Activated gamma-delta T cell (primary cell): Measurements from ENCODE around the gene SIK2.

ENCODE experiments used
- DNase-seq: peaks from one replicate; lab custom pipeline; 2025; lab: John Stamatoyannopoulos, UW

SIK2 gene

DNA sequence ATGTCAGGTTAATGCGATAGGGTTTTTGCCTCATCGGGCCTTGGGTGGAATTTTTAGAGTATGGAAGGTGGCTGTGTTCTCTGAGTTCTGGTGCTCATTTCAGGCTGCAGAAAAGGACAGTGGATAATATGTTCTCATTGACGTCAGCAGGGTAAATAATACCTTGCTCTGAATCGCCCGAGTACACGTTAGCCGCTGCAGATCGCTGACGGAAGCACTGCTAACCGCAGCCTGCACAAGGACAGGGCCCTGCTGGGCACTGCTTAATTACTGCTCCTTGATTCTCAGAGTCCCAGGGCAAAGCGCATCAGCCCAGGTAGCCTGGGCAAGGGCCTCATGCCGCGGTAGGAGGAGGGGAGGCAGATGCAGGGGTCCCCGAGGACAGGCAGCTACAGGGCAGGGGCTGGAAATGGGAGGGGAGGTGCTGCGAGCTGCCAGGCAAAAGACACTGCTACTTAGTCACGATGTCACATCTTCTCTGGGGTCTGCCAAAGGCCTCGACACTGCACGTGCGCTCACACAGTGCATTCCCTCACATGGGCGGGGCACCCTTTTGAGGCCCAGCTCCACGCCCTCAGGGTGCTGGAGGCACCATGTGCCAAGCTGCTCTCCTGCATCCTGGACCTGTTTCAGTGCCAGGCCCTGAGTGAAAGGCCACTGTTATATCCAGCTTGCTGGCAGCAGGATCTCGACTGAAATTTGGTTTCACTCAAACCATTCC is 128.8 kb downstream of the SIK2 start:
- DNase-seq, result no peak

DNA sequence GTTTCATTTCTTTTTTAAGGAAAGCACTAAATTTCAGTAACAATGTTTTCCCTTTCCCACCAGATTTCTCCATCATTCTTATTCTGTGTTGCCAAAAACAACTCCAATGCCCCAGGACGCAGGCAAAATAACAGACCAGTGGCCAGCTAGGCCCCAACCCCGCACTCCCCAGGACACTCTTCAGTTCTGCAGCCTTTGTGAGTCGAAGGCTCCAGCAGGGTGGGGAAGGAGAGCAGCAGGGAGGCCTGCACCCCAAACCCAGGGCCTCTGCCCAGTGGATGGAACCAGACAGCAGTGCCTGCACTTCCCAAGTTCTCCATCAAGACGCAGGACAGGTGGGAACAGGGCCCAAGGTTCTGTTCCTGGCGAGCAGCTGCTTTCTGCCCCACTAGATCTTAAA is 129.6 kb downstream of the SIK2 start:
- DNase-seq, result no peak

DNA sequence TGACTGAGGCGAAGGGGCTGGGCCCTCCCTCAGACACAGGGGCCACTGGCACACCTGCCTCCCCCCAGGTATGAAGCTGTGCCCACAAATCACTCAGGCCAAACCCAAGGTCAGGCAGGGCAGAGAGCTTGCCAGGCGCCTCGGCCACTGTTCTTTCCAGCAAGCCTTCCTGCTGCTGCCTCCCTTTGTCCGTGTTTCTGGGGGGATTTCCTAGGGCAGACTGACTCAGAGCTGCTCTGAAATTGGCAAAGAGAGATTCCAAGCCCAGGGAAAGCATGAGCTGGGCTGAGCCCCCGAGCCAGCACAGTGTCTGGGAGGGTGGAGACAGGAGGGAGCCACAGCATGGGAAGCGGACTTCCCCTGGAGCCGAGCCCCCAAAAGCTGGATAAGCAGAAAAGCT is 130.8 kb downstream of the SIK2 start:
- no peak for DNase-seq

DNA sequence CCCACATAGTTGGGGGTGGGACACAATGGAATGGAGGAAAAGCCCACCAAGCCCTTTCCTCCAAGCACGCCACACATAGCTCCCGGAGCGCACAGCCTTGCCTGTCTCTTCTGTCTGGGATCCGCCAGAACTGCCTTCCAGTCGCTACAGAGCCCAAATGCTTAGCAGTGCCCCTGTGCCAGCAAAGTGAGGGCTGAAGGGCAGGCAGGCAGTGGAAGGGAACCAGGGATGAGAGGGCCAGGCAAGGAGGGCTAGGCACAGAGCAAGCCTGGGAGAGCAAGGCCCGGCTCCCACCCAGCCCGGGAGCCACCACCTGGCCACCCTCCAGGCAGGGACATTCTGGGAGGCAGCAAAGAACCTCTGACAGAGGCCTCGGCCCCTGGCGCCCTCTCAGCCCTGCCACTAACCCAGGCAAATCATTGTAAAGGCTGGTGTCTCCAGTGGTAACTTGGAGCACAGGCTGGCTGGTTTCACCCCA is 131.4 kb downstream of the SIK2 start:
- no peak for DNase-seq

DNA sequence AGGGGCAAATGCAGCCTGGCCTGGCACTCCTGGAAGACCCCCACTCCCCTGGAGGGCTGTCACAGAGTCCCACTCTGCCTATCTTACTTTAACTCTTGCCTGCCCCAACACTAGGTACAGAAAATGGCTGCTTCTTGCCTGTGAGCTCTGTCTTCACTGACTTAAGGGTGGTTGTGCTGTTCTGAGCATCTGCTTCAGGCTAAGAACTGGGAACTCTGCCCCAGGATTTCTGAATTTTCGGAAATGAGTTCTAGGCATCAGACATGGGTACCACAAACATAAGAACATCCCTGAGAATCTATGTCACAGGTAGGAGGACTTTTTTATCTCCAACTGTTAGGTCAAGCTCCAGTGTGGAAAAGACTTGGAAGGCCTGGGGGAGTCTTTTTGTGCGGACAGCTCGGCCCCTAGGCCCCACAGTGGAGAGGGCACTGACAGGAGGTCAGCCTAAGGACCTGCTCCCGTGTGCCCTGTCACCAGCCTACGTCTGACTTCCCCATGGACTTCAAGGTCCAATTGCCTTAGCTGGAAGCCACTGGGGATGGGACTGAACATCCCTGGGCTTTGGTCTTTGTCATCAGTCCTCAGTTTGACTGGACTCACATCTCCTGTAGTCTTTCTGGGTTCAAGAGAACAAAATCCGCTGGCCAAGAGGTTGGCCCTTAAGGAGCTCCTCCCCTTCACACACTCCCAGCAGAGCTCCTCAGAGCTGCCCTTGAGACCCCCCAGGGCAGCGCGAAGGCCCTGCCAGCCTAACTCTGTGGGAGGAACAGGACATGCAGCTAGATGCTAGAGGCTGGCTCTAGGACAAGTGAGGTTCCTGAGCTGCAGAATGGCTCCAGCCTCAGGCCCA is 132.1 kb downstream of the SIK2 start:
- DNase-seq, result no peak

DNA sequence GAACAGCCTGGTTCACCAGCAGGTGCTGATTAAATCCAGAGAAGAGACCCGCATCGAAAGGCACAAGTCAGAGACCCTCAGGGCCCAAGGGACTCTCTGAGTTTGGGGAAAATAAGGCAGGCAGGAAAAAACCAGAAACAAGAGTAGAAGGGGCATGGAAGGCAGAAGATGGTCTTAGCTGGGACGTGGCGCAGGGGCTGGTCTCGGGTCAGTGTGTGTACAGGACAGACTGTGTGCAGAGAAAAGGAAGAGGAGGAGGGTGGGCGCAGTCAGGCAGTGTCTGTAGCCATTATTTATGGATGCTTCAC is 132.7 kb downstream of the SIK2 start:
- DNase-seq, result no peak

DNA sequence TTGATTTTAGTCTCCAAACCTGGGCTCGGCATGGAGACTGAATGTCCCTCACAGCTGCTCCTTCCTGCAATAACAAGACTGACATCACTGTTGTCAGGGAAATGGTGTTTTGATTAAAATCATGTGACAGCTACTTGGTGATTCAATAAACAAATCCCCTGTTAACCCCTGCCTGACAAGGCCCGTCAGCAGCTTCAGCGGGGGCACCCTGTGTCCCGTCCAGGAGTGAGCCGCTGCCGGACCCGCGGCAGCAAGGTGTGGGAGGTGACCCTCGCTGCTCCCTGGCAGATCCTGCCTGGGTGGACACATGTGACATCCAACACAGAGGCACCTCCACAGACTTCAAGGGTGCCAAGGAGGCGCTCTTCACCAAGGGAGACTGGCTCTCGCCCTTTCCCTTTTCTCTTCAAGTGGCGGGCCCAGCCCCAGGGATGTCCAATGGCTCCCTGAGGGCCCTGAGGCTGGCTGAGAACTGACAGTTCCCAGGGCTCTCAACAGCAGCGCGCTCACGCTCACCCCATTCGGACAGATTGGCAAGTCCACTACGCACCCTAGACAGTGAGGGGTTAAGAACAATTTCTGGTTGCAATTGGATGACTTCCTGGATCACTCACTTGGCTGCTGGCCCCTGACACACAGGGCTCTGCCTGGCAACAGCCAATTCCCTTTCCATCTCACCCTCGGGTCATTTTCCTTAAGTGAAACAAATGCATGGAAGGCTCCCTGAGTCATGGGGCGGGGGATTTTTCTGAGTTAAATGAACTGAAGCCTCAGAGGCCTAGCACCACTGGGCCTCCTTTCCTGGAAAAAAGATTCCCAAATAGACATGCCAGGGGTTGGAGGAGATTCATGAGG is 133.2 kb downstream of the SIK2 start:
- no peak for DNase-seq

DNA sequence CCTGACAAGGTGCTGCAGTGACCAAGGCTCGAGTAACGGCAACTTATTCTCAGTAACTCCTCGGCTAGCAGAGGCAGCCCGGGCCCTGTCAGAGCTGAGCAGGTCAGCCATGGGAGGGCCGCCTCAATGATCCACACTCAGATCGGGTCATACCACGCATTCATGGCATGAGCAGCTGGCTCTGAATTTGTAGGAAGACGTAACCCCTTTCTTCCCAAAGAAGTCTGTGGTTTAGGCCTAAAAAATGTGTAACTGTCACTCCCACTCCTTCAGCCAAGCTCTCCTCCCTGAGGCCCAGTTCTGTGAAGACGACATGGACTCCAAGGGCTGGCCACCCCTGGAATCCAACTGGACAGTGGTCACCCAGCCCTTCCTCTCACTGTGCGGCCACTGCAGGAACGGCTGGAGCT is 133.9 kb downstream of the SIK2 start:
- DNase-seq, result no peak

DNA sequence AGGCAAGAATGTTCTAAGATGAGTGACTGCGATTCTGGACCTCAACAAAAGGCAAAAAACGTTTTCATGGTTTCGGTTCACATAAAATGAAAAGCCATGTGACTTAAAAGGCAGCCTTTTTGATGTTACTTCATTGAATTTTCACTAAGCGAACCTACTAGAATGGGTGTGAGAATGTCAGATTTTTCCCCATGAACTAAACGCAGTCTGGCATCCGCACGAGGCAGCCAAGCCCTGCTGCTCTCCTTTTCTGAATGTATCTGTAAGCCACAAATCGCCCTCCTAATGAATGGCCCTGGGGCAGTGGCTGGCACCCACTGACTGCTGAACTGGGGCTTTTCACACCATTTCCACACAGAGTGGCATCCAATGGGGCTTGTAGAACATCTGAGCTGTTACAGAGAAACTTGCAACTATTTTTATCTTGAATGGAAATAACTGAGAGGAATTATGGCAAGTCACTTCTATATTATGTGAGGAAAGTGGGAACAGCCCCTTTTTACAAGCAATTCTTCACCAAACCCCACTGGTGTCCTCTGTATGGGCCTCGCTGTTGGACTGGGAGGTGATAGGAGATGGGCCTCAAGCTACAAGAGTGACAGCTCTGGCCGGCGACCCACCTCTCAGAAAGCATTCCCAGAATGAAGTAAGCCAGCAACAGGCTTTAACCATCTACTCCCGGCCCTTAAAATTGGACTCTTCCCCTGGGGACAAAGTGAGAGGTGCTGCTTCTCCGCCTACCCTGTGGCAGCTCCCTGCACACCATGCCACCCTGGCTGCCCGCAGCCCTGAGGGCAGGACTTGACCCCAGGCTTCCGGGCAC is 134.6 kb downstream of the SIK2 start:
- DNase-seq, result no peak

DNA sequence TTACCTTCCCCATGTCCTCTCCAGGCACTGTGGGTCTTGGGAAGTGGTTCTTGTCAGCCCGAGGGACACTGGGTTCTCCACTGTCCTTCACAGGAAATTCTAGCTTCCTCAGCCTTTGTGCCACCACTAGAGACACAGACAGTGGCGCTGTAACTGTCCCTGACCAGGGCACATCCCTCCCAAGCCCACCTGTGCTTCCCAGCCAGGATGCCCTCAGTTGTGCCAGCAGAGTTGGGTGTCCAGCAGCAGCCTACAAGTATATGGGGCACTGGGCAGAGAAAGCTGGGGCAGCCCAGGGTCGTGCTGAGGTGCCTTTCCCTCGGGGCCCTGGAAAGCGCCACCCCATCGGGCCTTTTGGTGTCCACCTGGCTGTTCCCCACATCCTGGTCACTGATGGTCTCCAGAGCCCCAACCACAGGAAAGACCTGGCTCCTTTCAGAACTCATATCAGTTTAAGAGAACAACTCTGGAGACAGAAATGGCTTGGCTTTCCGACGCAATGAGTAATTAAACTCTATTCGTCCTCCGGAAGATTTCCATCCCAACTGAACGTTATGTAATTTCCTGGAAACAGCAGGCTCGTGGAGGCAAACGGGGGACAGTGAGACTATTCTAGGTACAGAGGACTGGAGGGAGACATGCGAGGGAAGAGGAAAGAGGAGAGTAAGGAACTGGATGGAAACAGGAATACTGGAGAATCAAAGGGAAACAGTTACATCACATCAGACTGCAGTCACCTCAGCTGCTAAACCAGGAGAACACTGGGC is 135.4 kb downstream of the SIK2 start:
- no peak for DNase-seq

DNA sequence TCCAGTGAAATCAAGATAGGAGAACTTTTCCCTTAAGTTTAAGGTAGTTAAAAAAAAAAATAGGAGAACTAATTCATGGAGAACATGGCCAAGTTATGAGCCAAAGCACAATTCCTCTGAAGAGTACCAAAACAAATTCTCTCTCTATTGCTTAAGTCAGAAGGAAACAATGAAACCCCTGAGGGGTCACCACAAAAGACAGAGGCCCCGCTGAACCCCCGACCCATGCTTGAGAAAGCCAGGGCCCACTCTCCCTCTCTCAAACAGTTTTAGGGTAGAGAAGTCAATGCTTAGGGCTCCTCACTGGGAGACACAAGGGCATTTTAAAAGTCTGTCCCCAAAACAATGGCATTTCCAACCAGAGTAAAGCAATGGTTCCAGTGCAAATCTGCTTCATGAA is 137.1 kb downstream of the SIK2 start:
- no peak for DNase-seq

DNA sequence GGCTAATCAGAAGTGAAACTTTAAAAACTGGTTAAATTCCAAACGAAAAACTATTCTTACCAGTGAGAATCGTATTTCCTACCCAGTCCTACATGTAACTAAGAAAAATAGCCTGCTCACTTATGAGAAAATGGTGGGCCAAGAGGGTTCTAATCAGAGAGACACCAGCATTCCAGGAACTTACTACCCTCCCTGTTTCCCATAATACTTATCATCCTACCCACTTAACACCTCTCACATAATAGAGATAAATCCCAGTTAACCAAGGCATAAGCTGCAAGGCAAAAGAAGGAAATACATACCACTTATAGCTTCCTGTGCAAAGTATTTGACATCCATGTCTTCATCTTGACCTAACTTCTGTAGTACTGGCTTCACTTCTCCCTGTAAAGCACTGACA is 139.5 kb downstream of the SIK2 start:
- no peak for DNase-seq

DNA sequence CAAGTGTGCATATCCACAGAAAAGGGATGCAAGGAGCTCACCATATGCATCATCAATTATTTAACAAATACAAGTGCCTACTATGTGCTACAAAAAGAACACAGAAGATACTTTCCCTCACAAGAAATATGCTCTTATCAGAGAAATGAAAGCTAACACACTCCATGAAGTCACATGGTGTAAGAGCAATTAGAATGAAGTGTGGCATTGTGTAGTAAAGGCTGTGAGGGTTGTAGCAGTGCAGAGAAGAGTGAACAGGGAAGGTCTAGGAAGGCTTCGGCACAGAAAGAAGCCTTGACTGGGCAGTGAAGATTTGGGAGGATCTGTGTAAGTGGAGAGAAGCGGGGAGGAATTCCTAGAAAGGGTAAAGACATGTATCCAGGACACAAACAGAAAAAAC is 141.5 kb downstream of the SIK2 start:
- no peak for DNase-seq

DNA sequence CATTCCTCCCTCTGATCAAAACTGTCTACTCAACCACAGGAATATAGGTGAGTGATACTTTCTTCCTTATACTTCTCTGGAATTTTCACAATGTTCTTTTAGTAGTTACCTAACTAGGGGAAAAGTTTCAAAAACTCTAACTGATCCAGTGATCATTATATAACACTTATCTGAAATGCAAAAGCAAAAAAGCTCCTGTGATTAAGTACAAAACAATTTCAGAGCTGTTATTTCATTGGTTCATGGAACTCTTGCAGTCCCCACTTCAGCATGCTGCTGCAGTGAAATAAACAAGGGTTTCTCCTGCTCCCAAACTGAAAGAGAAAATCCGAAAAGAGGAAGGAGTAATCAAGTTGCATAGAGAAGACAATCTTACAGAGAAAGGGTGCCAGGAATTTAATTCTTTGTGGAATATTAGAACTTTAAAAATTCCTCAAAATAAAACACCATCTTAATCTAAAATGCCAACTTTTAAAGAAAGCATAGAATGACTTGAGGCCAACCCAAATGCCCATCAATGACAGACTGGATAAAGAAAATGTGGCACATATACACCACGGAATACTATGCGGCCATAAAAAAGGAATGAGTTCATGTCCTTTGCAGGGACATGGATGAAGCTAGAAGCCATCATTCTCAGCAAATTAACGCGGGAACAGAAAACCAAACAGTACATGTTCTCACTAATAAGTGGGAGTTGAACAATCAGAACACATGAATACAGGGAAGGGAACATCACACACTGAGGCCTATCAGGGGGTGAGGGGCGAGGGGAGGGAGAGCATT is 143.7 kb downstream of the SIK2 start:
- DNase-seq, result no peak

DNA sequence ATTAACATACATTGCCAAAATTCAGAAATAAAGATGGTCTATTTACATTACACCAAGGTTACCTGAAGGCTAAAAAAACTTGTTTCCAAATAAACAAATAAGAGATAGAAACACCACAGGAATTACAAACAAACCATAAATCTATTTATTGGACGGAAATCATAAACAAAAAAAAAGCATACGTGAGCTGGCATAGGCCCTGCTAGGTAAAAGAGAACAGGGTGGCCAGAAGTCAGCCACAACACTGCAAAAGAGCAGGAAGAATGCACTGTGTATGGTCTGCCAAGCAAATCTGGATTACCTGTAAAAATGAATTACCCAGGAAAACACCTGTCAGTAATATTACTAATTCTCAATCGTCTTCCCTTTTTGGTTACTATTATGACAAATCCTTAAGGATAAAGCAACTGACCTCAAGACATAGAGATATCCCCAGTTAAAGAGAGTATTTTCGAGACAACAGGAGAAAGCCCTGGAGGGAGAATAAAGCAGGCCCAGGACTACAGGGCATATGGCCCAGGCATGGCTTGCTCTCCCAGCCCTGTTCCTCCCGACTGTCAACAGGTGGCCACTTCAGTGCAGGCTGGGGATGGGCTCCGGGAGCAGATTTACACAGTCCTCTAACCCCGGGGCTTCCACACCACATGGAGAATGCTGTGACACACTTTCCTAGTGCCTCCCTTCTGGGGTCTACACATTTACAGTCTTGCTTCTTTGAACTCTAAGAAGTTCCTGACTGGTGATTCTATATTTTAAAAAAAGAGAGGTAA is 146.0 kb downstream of the SIK2 start:
- no peak for DNase-seq

DNA sequence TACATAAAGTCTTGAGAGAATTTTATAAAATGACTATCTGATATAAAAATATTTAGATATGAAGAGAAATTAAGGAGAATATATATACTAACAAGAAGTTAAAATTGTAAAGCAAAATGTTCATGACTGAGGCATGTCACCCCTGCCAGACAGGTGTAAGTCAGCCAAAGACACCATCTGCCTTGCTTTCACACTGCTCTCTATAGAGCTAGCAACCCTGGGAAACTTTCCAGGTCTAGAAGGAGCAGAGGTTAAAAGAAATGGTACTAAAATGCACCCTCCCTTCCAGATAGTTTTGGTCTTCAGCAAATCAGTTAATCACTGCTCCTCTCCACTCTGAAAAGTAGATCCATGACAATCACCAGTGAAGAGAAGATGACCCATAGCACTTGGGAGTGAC is 147.4 kb downstream of the SIK2 start:
- DNase-seq, result no peak

DNA sequence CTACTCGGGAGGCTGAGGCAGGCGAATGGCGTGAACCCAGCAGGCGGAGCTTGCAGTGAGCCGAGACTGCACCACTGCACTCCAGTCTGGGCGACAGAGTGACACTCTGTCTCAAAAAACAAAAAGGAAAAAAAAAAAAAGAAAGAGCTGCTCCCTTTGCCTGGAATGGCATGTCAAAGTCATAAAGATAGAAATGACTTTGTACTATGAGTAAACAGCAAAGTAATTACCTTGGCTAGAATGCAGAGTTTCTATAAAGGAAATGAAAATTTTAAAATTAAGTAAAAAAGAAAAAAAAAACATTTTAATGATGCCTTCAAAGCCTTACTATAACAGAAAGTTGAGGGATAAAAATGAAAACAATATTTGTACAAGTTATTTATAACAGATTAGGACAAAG is 153.8 kb downstream of the SIK2 start:
- no peak for DNase-seq

DNA sequence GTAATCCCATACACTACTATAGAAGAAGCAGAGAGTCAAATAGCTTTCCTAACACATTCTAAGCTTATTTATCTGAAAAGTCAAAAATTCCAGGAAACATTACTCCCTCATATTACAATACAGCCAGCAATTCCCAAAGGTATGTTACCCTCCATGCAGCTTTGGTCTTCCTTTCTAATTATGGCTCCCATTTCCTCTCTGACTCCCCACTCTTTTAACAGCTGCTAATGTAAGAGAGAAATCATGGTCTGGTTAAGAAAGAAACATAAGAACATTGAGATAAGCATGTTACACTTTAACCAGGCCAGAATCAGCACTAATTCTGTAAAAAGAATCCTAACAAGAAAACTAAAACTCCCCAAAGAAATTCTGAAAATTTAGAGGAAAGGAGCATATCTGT is 157.1 kb downstream of the SIK2 start:
- DNase-seq, result no peak

DNA sequence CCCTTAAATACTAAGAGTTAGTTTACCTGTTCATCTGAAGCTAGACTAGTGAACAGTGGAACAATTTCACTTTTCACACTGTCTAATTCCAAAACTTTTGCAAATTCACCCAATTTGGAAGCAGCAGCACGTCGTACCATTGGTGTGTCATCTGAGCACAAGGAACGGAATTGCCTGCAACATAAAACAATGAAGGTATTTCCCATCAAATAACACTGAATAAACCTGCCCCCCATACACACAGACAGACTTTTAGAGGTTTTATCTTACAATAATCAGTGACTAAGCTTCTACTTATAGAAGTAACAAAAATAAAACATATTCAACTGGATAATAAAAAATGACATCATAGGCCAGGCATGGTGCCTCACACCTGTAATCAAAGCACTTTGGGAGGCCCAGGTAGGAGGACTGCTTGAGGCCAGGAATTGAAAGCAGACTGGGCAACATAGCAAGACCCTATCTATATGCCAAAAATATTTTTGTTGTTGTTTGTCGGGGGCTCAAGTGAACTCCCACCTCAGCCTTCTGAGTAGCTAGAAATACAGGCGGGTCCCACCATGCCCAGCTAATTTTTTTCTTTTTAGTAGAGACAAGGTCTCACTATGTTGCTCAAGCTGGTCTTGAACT is 157.6 kb downstream of the SIK2 start:
- DNase-seq, result no peak
